GOT3 (cell line): ENCODE results near the gene RAP1GDS1.
"Not testable (repeated sequence)": the region's sequence is repeated elsewhere in the genome, so short reads cannot be mapped to it uniquely, and the experiment has no call there.

Source experiments
- DNase-seq: peaks from one replicate; lab custom pipeline; 2025; ENCODE audit warnings: mixed read lengths; lab: John Stamatoyannopoulos, UW

Gene RAP1GDS1

DNA sequence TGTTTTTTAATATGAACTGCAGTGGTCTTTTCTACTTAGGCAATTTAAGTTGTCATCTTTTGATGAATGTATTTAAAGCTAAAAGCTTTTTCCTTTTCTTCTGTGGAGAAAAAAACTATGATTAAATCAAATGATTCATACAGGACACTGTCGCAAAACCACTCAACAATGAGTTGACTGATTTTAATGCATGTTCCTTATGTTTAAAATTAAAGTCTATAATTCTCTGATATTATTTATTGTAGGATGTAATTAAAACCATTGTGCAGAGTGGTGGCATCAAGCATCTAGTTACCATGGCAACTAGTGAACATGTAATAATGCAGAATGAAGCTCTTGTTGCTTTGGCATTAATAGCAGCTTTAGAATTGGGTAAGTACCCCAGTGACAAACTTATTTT, 172.5 kb downstream of the RAP1GDS1 start:
- no peak for DNase-seq

- no peak for DNase-seq
Observed at GRCh38 chr4:98434816-98435215, 173.6 kb downstream of the RAP1GDS1 start.

DNA sequence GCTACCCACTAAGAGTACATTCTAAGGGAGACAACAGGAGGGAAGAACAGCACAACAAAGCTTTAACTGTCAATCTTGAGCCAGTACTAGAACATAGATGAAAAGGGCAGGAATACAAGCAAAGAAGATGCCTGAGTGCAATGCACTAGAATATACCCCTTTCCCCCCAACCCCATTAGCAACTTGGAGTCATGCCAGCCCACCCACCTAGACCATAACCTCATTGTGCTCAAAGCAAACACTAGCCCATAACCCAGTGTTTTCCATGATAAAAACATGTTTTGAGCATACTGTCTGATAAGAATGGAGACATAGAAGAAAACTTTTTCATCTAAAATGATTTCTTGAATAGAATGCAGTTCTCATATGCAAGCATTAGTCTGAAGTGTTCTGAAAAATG, 183.2 kb downstream of the RAP1GDS1 start:
- DNase-seq = no peak

DNA sequence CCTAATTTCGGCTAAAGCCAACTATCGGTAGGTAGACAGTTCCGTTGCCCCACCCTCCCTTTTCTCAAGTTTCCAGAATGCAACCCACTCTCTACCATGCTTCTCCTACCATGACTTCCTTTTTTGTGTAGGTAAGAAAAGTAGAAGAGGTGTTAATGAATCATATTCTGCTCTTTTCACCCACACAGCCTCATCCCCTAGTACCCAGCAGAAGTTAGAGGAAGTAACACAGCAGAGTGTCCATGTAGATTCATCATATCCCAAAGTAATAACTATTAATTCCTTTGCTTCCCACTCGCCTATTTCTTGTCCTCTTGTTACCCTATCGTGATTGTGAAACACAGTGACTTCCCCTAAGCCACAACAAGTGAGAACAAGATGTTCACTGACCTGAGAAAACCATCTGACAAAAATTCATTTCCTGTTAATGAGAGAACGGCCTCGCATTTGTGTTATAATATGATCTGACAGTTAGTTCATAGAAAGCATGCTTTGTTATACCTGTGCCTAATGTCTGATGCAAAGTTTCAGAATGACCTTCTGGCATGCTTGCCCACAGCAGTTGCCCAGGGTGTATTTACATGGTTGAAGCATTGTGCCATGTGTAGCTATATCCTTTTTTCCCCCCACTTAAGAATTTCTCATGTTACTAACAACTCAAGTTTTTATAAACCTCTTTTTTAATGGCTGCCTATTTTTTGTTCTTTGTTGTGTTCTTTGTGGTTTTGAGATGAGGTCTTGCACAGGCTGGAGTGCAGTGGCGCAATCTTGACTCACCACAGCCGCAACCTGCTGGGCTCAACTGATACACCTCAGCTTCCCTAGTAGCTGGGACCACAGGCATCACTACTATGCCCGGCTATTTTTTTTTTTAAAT, 185.6 kb downstream of the RAP1GDS1 start:
- DNase-seq = no peak

- no peak for DNase-seq
Observed at GRCh38 chr4:98447648-98448047, 186.5 kb downstream of the RAP1GDS1 start.

- DNase-seq = no peak
Observed at GRCh38 chr4:98448908-98449307, 187.7 kb downstream of the RAP1GDS1 start.

DNA sequence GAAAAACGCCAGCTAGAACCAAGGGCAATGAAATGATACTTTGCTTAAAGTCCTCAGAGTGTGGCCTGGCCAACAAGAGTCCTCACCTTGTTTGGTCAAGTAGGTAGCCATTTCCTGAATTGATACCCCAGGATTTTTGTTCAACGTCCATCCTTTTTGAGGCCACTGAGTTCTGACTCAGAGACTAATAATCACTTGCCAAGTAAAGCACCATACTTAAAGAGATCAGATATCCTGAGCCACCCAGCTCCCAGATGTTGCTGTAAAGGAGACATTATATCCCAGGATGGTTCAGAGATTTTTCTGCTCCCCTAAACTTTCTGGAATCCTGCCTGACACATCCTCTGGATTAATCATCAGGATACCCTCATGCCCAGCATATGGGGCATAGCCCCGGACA, 190.9 kb downstream of the RAP1GDS1 start:
- no peak for DNase-seq

DNA sequence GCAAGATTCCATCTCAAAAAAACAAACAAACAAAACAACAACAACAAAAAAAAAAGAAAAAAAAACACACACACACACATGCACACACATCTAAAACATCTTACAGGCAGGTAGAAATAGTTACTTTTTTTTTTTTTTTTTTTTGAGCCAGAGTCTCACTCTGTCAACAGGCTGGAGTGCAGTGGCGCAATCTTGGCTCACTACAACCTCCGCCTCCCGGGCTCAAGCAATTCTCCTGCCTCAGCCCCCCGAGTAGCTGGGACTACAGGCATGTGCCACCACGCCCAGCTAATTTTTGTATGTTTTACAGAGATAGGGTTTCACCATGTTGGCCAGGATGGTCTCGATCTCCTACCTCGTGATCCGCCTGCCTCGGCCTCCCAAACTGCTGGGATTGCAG, 196.2 kb downstream of the RAP1GDS1 start:
- not testable (repeated sequence) for DNase-seq

DNA sequence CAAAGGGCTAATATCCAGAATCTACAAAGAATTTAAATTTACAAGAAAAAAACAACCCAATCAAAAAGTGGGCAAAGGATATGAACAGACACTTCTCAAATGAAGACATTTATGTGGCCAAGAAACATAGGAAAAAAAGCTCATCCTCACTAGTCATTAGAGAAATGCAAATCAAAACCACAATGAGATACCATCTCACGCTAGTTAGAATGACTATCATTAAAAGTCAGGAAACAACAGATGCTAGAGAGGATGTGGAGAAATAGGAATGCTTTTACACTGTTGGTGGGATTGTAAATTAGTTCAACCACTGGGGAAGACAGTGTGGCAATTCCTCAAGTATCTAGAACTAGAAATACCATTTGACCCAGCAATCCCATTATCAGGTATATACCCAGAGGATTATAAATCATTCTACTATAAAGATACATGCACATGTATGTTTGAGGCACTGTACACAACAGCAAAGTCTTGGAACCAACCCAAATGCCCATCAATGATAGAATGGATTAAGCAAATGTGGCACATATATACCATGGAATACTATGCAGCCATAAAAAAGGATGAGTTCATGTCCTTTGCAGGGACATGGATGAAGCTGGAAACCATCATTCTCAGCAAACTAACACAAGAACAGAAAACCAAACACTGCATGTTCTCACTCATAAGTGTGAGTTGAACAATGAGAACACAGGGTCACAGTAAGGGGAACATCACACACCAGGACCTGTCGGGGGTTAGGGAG, 200.1 kb downstream of the RAP1GDS1 start:
- not testable (repeated sequence) for DNase-seq

- DNase-seq = no peak
Observed at GRCh38 chr4:98462487-98462886, 201.3 kb downstream of the RAP1GDS1 start.

DNA sequence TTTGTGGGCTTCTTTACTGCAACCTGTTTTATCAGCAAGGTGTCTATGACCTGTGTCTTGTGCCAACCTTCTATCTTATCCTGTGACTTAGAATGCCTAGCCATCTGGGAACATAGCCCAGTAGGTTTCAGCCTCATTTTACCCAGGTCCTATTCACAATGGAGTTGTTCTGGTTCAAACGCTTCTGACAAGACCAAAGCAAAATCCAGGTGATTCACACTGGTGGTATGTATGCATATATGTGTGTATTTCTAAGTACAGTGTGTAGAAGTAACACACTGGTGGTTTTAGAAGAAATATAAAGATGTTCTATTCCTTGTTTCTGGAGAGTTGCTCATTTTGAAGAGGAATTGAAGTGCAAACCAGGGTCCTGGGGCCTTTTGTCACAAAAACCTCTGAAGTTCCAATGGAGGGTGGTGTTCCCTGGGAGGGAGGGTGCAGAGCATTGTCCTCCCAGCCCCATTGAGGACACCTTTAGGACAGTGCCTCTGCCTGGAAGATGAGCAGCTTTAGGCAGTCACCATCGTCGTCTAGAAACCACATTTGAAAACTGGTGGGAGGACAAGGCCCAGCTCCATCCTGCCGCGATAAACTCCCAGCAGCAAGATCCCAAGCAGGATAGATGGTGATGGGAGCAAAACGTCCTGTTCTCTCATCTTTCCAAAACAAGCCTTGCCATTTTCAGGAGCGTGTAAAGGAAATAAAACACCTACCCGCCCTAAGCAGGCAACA, 205.8 kb downstream of the RAP1GDS1 start:
- DNase-seq = no peak

DNA sequence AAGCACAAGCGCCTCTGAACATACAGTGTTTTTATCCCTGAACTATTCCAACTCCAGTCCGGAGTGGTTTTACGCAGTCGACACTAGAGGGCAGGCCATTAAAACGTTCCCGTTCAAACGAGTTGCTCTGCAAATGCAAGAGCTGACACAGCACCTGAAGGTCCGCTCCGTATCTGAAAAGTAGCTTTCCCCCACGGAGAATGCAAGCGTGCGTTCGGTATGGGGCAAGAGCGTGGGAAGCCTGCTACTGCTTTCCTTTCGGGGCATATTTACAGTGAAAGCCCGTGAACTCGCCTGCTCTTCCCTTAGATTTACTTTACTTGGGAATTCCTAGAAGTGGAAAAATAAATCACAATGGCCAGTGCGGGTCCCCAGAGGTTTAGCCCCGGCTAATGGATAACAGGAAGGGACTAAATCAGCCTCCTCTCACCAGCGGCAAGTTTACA, 206.5 kb downstream of the RAP1GDS1 start:
- peak; percentile 3 for DNase-seq

DNA sequence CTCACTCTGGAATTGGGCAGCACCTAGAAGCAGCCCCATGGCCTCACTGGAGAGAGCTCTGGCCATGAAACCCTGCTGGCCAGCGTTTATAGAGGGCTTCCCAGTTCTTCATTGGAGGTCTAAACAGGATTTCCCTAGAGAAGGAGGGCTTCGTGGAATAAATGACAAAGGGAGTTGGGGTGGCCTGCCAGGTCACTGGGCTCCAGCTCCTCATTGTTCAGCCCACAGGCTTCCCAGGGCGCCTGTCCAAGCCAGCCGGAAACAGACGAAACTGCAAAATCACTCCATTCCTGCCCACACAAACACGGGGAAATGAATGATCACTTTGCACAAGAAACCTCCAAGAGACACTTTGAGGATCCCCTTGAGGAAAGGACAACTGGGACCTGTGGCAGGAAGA, 207.5 kb downstream of the RAP1GDS1 start:
- no peak for DNase-seq

GRCh38 chr4:98469771-98470170, 208.6 kb downstream of the RAP1GDS1 start:
- DNase-seq = no peak

DNA sequence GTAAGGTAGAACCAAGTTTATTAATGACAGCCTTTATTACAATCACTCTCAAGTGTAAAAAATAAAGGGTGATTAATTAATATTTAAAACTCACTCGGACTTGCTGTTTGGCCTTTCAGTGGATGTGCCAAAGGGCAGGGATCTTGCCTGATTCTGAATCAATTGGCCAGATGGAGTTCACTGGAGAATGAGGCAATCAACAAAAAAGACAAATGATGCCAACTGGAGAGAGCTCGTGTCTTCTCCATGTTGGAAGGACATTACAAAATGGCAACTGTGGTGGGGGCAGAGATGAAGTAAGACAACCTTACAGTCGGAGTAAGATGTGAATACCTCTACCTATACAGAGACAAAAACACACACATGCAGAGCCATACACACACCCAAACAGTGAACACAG, 209.2 kb downstream of the RAP1GDS1 start:
- no peak for DNase-seq

DNA sequence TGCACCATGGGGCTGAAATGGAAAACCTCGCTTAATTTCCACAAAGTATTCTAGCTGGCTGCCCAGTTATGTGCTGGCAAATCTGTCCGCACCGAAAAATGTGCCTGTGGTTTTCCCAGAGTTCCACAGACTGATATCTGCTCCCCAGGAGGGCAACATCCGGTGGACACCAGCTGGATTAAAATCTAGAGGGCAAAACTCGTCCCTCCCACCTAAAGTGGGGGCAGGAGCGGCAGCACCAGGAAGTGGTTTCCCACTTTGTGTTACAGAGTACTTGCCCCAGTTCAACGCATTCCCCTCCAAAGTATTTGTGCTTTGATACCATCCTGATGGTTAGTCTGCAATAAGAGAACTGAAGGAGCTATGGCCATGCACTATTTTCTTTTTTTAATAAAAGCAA, 209.6 kb downstream of the RAP1GDS1 start:
- DNase-seq = no peak

GRCh38 chr4:98473046-98473445, 211.9 kb downstream of the RAP1GDS1 start:
- DNase-seq = no peak

DNA sequence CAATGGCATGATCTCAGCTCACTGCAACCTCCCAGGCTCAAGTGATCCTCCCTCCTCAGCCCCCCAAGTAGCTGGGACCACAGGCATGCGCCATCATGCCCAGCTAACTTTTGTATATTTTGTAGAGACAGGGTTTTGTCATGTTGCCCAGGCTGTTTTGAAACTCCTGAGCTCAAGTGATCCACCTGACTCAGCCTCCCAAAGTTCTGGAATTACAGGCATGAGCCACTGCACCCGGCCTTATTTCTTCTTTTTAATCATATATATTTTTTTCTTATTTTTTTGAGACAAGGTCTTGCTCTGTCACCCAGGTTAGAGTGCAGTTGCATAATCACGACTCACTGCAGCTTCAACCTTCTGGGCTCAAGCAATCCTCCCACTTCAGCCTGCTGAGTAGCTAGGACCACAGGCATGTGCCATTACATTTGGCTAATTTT, 213.2 kb downstream of the RAP1GDS1 start:
- DNase-seq = no peak

- DNase-seq = no peak
Observed at GRCh38 chr4:98476891-98477290, 215.7 kb downstream of the RAP1GDS1 start.

- DNase-seq = not testable (repeated sequence)
Observed at GRCh38 chr4:98479590-98479989, 218.4 kb downstream of the RAP1GDS1 start.

DNA sequence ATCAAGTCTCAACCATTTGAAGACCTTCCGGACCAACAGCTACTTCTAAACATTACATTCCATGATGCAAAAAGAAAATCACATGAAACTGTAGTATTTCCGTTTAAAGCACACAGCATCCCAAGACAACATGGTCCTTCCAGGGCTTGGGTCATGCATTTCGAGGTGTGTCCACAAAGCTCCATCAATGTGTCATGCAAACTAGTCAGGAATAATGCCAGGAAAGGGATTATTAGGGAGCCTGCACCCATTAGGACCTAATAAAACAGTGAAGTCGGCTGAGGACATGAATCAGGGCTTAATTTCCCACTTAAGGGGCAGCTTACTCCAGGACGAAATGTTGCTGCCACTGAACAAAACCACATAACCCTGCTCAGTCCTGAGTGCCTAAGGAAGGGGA, 219.4 kb downstream of the RAP1GDS1 start:
- no peak for DNase-seq

- DNase-seq = no peak
Observed at GRCh38 chr4:98481167-98481566, 220.0 kb downstream of the RAP1GDS1 start.

- DNase-seq = no peak
Observed at GRCh38 chr4:98482503-98482846, 221.3 kb downstream of the RAP1GDS1 start.
